Forelimb muscle (tissue), 1 donor: Measurements from ENCODE around the gene PTPA. TPM values are rescaled to one million over a fixed set of nuclear protein-coding genes. Genes with fewer than 3 reads are reported as not detected.

Experiments
- DNase-seq: peaks from one replicate; pipeline ENCODE4 v3.0.0-alpha.2; 2013; ENCODE audit warnings: low read depth
- polyA plus RNA-seq: library from polyadenylated mRNA; unstranded; fragments of 120-200 nt; gene quantifications from one replicate; pipeline ENCODE4 v1.2.1, GENCODE V29; 2013; ENCODE audit not compliant: insufficient read length

The PTPA gene
- polyA plus RNA-seq, result 131 TPM

DNA sequence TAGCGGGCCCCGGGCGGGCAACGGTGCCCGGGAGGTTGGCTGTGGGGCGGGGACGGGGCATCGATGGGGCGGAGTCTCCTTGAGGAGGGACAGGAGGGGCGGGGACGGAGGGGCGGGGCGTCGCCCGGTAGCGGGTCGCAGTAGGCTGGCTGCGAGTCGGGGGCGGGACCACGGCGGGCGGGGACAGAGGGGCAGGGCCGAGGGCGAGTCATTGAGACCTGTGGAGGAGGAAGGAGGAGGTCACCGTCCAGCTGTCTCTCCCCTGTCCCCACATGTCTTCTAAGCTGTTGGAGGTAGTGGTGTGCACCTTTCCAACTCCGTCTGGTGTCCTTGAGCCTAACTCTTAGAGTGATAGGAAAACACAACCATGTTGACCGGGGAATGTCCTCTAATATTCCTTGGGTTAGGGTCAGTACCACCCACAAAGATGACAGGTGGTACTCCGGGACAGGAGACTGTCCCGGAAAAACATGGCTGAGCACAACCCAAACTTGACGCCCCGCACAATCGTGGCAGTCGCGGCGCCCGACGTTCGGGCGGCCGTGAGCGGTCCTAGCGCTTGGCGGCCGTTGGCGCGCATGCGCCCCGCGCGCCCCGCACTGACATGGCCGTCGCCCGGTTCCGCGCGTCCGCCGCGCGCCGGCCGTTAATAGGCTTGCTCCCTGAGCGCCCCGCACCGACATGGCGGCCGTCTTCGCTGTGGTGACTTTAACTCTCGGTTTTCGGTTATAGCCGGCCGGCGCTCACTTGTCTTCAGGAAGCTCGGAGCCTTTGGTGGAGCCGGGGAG is at the start of gene PTPA, which contains the start of gene CRAT:
Gene PTPA (plus strand): TSS at position 676 of the 788 bp plus-strand sequence. CDS start 186 bp downstream, outside the sequence.
Gene CRAT (minus strand): TSS at position 54 of the 788 bp plus-strand sequence. CDS start 284 bp downstream, outside the sequence.
- DNase-seq, result peak; percentile 87

GRCh38 chr9:129063061-129063460 is 48.2 kb upstream of the PTPA start:
- DNase-seq, result no peak

DNA sequence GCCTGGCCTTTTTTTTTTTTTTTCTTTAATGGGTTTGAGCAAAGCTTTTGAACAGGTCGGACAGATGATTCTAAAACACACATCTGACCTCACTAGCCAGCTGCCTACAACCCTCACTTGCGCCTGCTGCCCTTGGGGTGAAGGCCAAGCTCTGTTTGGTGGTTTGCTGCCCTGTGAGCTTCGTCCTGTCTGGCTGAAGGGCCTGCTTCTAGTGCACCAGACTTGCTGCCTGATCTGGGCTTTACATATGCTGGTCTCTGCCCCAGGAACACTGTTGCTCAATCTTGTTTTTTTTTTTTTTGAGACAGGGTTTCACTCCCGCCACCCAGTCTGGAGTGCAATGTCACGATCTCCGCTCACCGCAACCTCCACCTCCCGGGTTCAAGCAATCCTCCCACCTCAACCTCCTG is 46.7 kb upstream of the PTPA start:
- no peak for DNase-seq

DNA sequence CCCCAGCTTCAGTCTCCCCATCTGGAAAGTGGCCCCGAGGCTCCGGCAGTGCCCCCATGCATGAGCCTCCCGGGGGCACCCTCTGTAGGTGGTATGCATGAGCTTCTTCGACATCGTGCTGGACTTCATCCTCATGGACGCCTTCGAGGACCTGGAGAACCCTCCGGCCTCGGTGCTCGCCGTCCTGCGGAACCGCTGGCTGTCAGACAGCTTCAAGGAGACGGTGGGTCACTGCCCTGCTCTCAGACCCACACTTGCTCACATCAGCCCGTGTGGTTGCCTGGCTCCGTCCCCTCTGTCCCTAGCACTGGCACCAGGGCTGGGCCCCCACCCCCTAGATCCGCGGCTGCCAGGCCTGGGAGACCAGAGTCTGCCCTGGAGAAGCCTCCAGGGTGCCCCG is 43.1 kb upstream of the PTPA start:
- DNase-seq, result no peak

DNA sequence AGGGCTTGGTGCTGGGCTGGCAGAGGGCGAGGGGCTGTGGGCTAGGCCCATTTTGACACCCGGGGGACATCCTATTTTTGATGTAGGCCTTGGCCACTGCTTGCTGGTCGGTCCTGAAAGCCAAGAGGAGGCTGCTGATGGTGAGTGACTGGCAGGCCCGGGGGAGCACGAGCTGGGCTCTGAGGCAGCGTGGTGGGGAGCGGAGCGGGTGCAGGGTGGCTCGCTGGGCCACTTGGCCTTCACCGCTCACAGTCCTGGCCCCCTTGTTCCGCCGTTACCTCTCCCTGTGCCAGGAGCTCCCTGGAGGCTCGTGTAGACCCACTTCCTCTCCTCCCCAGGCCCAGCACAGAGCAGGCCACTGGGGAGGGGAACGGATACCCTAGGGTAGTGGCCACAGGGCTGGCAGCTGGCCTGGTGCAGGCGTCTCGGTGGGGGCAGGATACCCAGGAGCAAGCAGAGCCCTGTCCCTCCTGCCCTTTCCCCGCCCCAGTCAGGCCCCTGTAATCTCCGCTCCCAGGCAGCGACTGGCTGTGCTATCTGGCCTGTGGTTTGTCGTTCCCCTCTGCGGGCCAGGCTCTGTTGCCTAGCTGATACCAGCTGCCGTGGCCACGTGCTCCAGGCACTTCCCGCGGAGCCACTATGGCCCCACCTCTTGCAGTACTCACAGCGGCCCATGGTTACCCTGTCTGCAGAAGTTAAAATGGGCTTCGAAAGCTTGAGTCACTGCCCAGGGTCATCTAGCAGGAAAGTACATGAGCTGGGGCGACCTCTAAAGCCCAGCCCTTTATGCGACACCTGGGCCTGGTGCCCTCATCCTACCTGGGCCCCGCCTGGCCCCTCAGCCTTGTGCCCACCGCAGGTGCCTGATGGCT is 42.0 kb upstream of the PTPA start:
- no peak for DNase-seq

GRCh38 chr9:129069862-129070641 is 41.2 kb upstream of the PTPA start:
- no peak for DNase-seq

DNA sequence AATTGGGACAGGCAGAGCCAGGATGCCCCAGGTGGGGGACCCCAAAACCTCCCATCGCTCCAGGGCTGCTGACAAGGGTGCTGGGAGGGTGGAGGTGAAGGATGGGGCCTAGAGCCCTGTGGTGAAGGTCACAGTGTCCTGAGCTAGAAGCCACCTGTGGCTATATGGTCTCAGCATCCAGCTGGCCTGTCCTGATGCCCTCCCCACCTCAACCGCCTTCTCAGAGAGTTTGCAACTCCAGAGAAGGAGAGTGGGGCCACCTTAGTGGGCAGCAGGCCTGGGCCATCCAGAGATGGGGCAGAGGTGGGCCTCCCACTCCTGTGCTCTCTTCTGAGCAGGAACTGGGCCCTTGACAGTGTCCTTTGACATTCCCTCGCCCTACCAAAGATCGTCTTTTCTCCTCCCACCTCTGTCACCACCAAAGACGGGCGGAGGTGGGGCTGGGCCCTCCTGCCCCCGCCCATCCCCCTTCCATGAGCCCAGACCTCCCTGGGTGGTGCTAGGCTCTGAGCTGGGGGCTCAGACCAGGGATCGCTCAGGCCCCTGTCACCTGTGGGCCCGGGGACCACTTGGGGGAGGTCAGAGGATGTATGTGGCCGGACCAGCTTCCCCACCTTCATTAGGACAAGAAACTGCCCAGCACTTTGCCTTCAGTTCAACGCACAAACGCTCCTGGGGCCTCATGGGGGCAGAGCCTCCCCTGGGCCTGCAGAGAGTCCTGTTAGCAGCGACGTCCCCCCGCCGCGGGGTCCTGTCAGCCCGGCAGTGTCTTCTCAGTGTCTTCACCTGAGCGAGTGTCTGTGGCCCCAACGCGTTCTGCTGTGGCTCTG is 40.3 kb upstream of the PTPA start:
- DNase-seq, result no peak

DNA sequence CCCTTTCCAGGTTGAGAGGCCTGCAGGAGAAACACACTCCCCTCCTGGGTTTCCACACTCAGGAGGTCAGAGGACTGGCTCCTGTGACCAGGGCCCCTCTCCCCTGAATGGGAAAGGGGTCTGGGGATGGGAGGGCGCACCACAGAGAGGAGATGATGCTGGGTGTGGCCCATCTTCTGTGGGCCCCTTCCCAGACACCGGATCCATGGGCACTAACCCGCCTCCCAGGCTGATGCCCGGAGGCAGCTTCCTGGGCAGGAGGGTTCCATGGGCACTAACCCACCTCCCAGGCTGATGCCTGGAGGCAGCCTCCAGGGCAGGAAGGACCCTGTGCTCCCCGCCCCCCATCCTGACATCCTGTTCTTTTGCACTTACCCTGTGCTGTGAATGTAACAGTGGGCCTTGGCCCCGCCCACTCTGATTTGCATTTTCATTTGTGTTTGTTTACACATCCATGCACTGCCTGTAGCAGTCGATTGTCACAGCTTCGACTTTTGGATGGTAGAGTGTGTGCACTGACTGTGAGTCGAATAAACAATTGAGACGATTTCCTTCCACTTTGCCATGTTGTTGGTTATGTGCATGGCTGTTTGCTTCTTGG is 39.6 kb upstream of the PTPA start:
- no peak for DNase-seq

DNA sequence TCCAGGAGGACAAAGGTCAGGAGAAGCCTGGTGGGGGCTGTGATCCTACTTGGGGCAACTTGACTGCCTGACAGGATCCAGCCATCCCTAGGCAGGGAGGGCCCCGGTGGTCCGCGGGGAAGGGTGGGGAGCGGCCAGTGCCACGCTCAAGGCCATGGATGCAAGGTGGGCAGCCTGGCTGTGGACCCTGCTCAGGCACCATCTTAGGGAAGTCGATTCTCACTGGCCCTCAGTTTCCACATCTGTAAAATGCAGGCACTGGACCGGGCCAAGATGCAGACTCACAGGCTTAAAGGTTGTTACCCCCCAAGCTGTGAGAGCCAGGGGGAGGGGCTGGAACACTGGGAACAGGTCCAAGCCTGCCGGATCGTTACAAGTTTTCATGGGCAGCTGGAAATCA is 39.0 kb upstream of the PTPA start:
- DNase-seq, result no peak

DNA sequence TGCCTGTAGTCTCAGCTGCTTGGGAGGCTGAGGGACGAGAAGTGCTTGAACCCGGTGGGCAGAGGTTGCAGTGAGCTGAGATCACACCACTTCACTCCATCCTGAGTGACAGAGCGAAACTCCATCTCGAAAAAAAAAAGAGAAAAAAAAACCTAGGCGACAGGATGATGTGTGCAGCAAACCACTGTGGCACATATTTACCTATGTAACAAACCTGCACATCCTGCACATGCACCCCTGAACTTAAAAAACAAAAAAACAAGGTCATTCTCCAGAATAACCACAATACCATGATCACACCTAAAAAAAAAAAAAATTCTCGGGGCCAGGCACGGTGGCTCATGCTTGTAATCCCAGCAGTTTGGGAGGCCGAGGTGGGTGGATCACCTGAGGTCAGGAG is 37.8 kb upstream of the PTPA start:
- DNase-seq, result no peak

DNA sequence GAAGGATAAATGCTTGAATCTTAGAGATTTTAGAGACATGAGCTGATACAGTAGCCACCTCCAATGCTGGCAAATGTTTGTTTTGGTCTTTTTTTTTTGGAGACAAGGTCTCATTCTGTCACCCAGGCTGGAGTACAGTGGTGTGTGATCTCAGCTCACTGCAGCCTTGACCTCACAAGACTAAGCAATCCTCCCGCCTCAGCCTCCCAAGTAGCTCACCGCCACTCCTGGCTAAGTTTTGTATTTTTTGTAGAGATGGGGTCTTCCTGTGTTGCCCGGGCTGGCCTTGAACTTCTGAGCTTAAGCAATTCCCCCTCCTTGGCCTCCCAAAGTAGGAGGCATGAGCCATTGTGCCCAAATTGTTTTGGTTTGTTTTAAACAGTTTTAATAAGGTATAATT is 37.1 kb upstream of the PTPA start:
- DNase-seq, result no peak

DNA sequence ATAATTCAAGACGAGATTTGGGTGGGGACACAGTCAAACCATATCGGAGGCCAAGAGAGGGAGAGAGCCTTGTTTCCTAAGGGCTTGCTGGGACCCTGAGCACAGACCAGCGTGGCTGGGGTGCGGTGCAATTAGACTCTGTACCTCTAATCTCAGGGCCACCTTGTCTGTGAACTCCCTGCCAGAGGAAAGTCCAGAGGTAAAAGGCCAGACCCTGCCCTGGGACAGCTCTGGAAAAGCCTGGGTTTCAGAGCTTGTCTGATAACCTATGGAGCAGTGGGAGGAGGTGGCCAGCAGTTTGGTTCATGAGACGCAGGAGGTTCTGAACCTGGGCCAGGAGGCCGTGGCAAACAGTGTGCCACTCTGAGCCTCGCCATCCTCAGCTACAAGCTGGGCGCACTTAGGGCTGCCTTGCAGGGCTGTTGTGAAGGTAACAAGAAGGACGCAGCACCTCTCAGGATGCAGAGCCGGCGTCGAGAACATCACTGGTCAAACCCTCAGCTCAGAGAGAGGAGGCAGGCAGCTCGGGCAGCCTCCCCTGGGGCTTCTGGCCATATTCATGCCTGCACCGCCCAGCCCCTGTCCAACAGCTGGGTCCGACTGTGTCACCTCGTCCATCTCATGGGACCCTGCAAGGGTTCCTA is 35.1 kb upstream of the PTPA start:
- no peak for DNase-seq

DNA sequence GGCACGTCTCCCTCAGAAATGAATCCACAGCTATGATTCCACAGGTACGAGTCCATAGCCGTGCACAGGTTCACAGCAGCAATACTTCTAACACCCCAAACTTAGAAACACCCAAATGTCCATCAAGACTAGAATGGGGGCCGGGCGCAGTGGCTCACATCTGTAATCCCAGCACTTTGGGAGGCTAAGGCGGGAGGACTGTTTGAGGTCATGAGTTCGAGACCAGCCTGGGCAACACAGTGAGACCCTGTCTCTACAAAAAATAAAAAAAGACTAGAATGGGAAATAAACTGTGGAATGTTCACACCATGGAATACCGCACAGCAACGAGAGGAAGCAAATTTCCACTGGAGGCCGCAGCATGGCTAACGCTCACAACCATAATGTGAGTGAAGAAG is 34.6 kb upstream of the PTPA start:
- no peak for DNase-seq

GRCh38 chr9:129077236-129077635 is 34.0 kb upstream of the PTPA start:
- DNase-seq, result no peak

GRCh38 chr9:129078691-129079503 is 32.3 kb upstream of the PTPA start:
- no peak for DNase-seq

DNA sequence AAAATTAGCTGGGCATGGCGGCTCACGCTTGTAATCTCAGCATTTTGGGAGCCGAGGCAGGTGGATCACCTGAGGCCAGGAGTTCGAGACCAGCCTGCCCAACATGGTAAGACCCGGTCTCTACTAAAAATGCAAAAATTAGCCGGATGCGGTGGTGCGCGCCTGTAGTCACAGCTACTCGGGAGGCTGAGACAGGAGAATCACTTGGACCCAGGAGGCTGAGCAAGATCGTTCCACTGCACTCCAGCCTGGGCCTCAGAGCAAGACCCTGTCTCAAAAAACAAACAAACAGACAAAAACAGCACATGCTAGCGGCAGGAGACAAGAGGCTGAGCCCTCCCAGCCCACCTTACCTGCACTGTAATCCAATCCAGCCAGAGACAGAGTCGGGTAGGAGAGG is 31.4 kb upstream of the PTPA start:
- no peak for DNase-seq

DNA sequence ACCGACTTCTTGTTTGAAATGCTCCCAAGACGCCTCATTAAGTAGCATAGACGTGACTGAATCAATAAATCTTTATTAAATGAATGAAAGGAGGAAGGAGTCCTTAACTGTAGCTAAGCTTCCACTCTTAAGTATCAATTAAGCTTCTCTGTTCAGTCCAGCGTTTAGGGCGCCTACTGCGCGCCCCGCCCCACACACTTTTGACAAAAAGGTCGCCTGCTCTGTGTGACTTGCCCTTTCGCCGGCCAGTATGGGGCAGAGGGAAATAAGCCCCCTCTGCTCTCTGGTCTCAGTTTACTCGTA is 31.0 kb upstream of the PTPA start:
- no peak for DNase-seq

- peak; percentile 89 for DNase-seq
Measured at GRCh38 chr9:129080601-129081387, 30.4 kb upstream of the PTPA start, which contains the start of gene DOLPP1. TSS of gene DOLPP1 (plus strand) at chr9:129081111. CDS start at chr9:129081132, 21 bp downstream.
